ENCODE results near the gene NDUFB10.

Gene NDUFB10

GRCh38 chr16:1998852-1999801 lies 39.8 kb downstream of the NDUFB10 start:
- no peak overlapping the region for H3K4me3 ChIP-seq (ENCODE audit: low read depth, low read length)

- no peak overlapping the region for H3K4me3 ChIP-seq (ENCODE audit: low read depth, low read length)
Observed at GRCh38 chr16:1999866-2000514, 40.7 kb downstream of the NDUFB10 start.

DNA sequence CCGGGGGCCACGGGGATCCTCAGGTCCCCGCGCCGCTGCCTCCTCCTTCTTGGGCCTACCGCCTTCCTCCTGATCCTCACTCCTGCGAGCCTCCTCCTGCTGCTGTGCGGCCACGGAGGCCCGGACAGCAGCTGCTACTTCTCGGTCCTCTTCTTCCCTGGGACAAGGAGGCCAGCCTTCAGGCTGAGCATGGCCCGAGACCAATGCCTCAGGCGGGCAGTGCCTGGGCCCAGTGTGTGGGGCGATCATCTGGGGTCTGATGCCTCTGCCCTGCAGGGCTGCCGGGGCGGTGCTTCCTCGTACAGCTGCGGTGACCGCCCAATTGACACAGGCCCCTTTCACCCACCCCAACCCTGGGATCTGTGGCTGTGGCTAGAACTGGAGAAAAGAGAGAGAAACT lies 41.7 kb downstream of the NDUFB10 start:
- no peak overlapping the region for H3K4me3 ChIP-seq (ENCODE audit: low read depth, low read length)

GRCh38 chr16:2001456-2002355 lies 42.4 kb downstream of the NDUFB10 start:
- no peak overlapping the region for H3K4me3 ChIP-seq (ENCODE audit: low read depth, low read length)

DNA sequence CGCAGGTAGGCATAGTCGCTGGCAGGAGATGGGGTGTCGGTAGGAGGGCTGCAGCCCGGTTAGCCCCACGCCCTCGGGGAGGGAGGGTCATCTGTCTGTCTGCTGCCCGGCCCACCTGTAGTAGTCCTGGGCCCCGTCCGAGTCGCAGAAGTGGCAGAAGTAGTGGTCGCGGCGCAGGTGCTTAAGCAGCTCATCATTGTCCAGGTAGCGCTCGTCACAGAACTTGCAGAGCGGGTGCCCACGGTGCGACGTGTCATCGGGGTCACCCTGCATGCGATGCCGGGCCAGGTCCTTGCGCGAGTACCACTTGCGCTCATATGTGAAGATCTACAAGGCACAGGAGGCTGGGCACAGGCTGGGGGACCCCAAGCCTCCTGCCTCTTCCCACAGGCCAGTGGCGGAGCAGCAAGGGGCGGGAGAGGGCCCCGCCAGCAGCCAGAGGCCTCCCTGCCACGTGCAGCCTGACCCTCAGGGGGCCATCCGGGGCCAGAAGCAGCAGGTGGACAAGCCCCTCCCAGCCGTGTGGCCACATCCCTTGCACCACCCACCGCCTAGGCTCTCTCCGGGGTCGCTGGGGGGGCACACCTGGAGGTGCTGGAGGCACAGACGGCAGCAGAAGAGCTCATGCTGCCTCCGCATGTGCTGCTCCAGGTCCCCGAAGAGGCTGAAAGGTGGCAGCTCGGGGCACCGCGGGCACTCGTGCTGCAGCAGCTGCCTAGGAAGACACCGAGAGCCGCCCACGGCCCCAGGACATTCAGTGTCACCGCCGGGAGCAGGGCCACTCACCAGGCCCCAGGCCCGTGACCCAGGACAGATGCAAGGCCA lies 43.3 kb downstream of the NDUFB10 start:
- no peak overlapping the region for H3K4me3 ChIP-seq (ENCODE audit: low read depth, low read length)

DNA sequence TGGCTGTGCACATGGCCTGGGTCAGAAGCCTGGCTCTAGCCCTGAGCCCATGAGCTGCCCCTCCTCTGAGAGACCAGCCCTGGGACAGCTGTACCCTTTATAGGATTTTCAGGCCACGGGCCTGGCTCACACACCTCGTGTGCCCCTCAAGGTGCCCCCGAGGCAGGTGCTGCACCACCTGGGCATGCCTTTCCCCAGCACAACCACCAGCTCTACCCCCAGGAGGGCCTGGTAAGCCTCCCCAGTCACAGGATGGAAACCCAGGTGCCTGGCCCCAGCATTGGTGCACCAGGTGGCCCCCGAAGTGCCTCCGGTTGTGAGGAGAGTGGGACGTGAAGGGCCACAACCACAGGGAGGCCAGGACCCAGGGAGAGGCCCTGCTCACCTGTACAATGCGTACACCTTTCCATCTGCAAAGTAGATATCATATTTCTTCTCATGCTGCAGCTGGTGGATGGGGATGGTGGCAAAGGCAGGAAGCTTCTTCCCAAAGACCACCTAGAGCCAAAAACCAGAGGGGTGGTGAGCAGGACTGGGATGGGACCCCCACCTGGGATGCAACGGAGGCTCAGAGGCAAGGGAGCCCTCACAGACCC lies 44.0 kb downstream of the NDUFB10 start:
- no peak overlapping the region for H3K4me3 ChIP-seq (ENCODE audit: low read depth, low read length)

- H3K4me3 ChIP-seq (ENCODE audit: low read depth, low read length): no peak overlapping the region
Observed at GRCh38 chr16:2003827-2004641, 44.7 kb downstream of the NDUFB10 start.

- H3K4me3 ChIP-seq (ENCODE audit: low read depth, low read length): no peak overlapping the region
Observed at GRCh38 chr16:2004795-2005517, 45.6 kb downstream of the NDUFB10 start.

DNA sequence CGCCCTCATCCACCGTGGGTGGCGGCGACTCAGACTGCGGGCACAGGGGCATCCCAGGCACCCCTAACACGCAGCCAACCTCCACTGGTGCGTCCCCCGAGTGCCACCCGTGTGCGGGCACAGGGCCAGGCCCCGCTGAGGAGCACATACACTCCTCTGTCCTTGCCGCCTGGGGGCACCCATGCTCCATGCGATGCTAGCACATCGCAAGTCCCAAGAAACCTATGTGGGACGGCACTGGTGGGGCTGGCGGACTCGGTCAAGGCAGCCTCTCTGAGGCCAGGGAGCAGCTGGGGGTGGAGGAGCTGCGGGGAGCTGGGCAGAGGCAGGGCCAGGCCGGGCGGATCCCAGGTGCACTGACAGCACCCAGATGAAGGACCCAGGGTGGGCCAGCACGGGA lies 46.3 kb downstream of the NDUFB10 start:
- no peak overlapping the region for H3K4me3 ChIP-seq (ENCODE audit: low read depth, low read length)

DNA sequence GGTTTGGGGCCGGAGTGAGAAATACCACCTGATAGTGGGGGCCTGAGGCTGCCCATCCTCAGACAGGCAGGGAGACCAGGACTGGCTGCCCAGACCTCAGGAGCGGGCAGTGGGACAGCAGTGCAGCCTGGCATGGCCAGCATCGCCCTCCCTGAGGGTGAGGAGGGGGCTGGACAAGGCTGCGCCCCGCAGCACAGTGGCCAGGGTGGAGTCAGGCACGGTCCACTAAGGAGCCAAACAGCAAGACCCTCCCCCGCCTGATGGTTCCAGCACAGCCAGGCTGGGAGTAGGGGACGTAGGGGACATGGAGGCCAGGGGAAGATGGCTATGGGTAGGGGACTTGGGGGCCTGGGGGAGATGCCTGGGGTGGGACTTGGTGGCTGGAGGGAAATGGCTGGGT lies 47.0 kb downstream of the NDUFB10 start:
- H3K4me3 ChIP-seq (ENCODE audit: low read depth, low read length): no peak overlapping the region

- H3K4me3 ChIP-seq (ENCODE audit: low read depth, low read length): no peak overlapping the region
Observed at GRCh38 chr16:2007081-2007836, 47.9 kb downstream of the NDUFB10 start.

DNA sequence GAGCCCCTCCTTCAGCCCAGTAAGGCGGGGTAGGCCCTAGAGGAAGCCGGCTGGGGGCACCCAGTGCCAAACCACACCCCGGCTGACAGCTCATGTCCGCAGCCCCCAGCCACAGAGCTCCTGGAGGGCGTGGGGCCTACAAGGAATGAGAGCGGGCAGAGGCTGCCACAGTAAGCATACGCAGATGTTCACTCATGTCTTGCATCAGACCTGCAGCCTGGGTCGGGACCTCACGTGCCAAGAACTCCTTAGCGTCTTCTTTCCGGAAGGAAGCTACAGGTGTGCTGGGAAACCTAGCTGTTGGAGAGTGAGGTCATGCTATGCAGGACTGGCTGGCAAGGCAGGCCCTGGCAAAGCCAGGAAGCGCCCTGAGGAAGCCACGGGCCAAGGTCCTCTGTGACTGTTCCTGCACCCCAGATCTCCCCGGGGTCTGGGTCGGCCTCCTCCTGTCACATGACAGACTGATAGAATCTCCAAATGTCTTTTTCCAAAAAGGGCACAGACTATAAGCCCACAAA lies 48.7 kb downstream of the NDUFB10 start:
- no peak overlapping the region for H3K4me3 ChIP-seq (ENCODE audit: low read depth, low read length)

GRCh38 chr16:2008631-2009163 lies 49.4 kb downstream of the NDUFB10 start:
- peak overlapping the region; percentile 65 for H3K4me3 ChIP-seq (ENCODE audit: low read depth, low read length)

DNA sequence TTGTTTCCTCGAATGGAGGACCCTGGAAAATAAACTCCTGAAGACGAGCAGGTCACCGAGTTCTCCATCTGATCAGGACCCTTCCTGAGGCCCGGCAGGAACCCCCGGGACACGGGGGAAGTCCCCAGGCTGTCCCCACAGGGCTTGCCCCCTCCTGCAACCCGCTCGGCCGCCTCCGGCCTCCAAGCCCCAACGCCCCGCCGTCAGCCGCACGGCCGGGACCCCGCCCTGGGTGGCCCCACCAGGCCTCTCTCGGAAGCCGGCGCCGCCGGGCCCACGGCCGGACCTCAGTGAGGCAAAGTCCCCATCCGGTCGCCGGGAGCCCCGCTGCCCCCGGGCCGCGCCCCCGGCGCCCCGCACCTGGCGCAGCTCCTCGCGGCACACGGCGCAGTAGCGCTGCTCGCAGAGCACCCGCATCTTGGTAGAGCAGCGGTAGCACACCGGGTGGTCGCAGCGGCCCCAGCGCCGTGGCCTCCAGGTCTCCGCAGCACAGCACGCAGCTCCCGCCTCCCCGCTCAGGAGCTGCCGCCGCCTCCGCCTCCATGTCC lies 49.9 kb downstream of the NDUFB10 start:
- H3K4me3 ChIP-seq (ENCODE audit: low read depth, low read length): peak overlapping the region; percentile 65

- peak within 1 kb of the TSS; percentile 69 for H3K4me3 ChIP-seq (ENCODE audit: low read depth, low read length)
Observed at GRCh38 chr16:2009791-2010510, 50.6 kb downstream of the NDUFB10 start, which contains the start of gene ZNF598. ZNF598 (minus strand) TSS chr16:2009821.

Measured in iPS-11a (cell line).